ENCODE data around the gene POLR3K. TPM values are rescaled to one million over a fixed set of nuclear protein-coding genes. Genes with fewer than 3 reads are reported as not detected.

The POLR3K gene
- total RNA-seq, 1 experiment from 2014 or later: 40.1 TPM

GRCh38 chr16:83060-83603, 29.7 kb upstream of the POLR3K start:
- Mint-ChIP-seq H3K36me3 (peaks cover 13% of the 10 kb centered on the region), H3K9me3 (no peaks in the 10 kb centered on the region)
- CTCF ChIA-PET: interaction anchor here (0.8 to 8.2 kb wide), 4 partner anchors 8 to 300 kb away, joined by 3 to 63 read pairs (median 18); no protein-coding TSS in a partner anchor
- TF ChIP-seq, protein P1, sequence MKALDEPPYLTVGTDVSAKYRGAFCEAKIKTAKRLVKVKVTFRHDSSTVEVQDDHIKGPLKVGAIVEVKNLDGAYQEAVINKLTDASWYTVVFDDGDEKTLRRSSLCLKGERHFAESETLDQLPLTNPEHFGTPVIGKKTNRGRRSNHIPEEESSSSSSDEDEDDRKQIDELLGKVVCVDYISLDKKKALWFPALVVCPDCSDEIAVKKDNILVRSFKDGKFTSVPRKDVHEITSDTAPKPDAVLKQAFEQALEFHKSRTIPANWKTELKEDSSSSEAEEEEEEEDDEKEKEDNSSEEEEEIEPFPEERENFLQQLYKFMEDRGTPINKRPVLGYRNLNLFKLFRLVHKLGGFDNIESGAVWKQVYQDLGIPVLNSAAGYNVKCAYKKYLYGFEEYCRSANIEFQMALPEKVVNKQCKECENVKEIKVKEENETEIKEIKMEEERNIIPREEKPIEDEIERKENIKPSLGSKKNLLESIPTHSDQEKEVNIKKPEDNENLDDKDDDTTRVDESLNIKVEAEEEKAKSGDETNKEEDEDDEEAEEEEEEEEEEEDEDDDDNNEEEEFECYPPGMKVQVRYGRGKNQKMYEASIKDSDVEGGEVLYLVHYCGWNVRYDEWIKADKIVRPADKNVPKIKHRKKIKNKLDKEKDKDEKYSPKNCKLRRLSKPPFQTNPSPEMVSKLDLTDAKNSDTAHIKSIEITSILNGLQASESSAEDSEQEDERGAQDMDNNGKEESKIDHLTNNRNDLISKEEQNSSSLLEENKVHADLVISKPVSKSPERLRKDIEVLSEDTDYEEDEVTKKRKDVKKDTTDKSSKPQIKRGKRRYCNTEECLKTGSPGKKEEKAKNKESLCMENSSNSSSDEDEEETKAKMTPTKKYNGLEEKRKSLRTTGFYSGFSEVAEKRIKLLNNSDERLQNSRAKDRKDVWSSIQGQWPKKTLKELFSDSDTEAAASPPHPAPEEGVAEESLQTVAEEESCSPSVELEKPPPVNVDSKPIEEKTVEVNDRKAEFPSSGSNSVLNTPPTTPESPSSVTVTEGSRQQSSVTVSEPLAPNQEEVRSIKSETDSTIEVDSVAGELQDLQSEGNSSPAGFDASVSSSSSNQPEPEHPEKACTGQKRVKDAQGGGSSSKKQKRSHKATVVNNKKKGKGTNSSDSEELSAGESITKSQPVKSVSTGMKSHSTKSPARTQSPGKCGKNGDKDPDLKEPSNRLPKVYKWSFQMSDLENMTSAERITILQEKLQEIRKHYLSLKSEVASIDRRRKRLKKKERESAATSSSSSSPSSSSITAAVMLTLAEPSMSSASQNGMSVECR (CRISPR knock-in tag; IDR thresholded peaks at IDR 0.05; ENCODE audit: borderline replicate concordance): no peak
- no peak for TF ChIP-seq FOXK1 (CRISPR knock-in tag; IDR thresholded peaks at IDR 0.05)
- TF ChIP-seq, protein P2, sequence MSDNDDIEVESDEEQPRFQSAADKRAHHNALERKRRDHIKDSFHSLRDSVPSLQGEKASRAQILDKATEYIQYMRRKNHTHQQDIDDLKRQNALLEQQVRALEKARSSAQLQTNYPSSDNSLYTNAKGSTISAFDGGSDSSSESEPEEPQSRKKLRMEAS (CRISPR knock-in tag; IDR thresholded peaks at IDR 0.05): no peak
- TF ChIP-seq, protein P3, sequence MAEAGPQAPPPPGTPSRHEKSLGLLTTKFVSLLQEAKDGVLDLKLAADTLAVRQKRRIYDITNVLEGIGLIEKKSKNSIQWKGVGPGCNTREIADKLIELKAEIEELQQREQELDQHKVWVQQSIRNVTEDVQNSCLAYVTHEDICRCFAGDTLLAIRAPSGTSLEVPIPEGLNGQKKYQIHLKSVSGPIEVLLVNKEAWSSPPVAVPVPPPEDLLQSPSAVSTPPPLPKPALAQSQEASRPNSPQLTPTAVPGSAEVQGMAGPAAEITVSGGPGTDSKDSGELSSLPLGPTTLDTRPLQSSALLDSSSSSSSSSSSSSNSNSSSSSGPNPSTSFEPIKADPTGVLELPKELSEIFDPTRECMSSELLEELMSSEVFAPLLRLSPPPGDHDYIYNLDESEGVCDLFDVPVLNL (CRISPR knock-in tag; IDR thresholded peaks at IDR 0.05; ENCODE audit: borderline replicate concordance, low read depth): no peak
- TF ChIP-seq ZNF512 (CRISPR knock-in tag; IDR thresholded peaks at IDR 0.05; ENCODE audit: borderline replicate concordance): no peak
- TF ChIP-seq ZNF532 (CRISPR knock-in tag; IDR thresholded peaks at IDR 0.05; ENCODE audit: borderline replicate concordance): no peak
- TF ChIP-seq, protein P4, sequence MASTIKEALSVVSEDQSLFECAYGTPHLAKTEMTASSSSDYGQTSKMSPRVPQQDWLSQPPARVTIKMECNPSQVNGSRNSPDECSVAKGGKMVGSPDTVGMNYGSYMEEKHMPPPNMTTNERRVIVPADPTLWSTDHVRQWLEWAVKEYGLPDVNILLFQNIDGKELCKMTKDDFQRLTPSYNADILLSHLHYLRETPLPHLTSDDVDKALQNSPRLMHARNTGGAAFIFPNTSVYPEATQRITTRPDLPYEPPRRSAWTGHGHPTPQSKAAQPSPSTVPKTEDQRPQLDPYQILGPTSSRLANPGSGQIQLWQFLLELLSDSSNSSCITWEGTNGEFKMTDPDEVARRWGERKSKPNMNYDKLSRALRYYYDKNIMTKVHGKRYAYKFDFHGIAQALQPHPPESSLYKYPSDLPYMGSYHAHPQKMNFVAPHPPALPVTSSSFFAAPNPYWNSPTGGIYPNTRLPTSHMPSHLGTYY (CRISPR knock-in tag; IDR thresholded peaks at IDR 0.05): no peak
- TF ChIP-seq ZNF121 (CRISPR knock-in tag; IDR thresholded peaks at IDR 0.05): no peak
- TF ChIP-seq, protein P5, sequence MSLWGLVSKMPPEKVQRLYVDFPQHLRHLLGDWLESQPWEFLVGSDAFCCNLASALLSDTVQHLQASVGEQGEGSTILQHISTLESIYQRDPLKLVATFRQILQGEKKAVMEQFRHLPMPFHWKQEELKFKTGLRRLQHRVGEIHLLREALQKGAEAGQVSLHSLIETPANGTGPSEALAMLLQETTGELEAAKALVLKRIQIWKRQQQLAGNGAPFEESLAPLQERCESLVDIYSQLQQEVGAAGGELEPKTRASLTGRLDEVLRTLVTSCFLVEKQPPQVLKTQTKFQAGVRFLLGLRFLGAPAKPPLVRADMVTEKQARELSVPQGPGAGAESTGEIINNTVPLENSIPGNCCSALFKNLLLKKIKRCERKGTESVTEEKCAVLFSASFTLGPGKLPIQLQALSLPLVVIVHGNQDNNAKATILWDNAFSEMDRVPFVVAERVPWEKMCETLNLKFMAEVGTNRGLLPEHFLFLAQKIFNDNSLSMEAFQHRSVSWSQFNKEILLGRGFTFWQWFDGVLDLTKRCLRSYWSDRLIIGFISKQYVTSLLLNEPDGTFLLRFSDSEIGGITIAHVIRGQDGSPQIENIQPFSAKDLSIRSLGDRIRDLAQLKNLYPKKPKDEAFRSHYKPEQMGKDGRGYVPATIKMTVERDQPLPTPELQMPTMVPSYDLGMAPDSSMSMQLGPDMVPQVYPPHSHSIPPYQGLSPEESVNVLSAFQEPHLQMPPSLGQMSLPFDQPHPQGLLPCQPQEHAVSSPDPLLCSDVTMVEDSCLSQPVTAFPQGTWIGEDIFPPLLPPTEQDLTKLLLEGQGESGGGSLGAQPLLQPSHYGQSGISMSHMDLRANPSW (CRISPR knock-in tag; conservative IDR thresholded peaks at IDR 0.05; ENCODE audit: low read depth): no peak
- TF ChIP-seq, protein P6, sequence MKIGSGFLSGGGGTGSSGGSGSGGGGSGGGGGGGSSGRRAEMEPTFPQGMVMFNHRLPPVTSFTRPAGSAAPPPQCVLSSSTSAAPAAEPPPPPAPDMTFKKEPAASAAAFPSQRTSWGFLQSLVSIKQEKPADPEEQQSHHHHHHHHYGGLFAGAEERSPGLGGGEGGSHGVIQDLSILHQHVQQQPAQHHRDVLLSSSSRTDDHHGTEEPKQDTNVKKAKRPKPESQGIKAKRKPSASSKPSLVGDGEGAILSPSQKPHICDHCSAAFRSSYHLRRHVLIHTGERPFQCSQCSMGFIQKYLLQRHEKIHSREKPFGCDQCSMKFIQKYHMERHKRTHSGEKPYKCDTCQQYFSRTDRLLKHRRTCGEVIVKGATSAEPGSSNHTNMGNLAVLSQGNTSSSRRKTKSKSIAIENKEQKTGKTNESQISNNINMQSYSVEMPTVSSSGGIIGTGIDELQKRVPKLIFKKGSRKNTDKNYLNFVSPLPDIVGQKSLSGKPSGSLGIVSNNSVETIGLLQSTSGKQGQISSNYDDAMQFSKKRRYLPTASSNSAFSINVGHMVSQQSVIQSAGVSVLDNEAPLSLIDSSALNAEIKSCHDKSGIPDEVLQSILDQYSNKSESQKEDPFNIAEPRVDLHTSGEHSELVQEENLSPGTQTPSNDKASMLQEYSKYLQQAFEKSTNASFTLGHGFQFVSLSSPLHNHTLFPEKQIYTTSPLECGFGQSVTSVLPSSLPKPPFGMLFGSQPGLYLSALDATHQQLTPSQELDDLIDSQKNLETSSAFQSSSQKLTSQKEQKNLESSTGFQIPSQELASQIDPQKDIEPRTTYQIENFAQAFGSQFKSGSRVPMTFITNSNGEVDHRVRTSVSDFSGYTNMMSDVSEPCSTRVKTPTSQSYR (CRISPR knock-in tag; IDR thresholded peaks at IDR 0.05): no peak
- TF ChIP-seq, protein P7, sequence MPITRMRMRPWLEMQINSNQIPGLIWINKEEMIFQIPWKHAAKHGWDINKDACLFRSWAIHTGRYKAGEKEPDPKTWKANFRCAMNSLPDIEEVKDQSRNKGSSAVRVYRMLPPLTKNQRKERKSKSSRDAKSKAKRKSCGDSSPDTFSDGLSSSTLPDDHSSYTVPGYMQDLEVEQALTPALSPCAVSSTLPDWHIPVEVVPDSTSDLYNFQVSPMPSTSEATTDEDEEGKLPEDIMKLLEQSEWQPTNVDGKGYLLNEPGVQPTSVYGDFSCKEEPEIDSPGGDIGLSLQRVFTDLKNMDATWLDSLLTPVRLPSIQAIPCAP (CRISPR knock-in tag; IDR thresholded peaks at IDR 0.05): no peak
- TF ChIP-seq FOXJ3 (CRISPR knock-in tag; IDR thresholded peaks at IDR 0.05; ENCODE audit: borderline replicate concordance): no peak
- no peak for TF ChIP-seq SMAD3 (CRISPR knock-in tag; IDR thresholded peaks at IDR 0.05; ENCODE audit: borderline replicate concordance)
- TF ChIP-seq ZNF263 (CRISPR knock-in tag; IDR thresholded peaks at IDR 0.05; ENCODE audit: low read depth): no peak

More at GRCh38 chr16:83060-83603, 29.7 kb upstream of the POLR3K start:
- peaks cover 18% of the 10 kb centered on the region for H3K4me1 Mint-ChIP-seq
- POLR2A ChIA-PET: interaction anchor here (1.2 kb wide), 1 partner anchor 11 kb away, joined by 3 read pairs; no protein-coding TSS in a partner anchor
- H3K4me3 Mint-ChIP-seq: no peak overlapping the region
- DNase-seq (ENCODE audit: low spot score) (no peak), ATAC-seq (no peak)
- H3K27ac Mint-ChIP-seq: no peak overlapping the region
- no peaks in the 10 kb centered on the region for H3K27me3 Mint-ChIP-seq (ENCODE audit: low read depth)
